Jurkat, Clone E6-1 (cell line): ENCODE results near the gene TOX2.
A peak's percentile ranks its signal among the peaks of the same experiment; 100 is the strongest.

Experiments
- DNase-seq: peaks from one replicate; pipeline ENCODE4 v3.0.0-alpha.2; 2011; ENCODE audit warnings: low read depth, low spot score
- H3K4me3 ChIP-seq: 2 replicates; pipeline ENCODE4 v1.5.1; 2011; ENCODE audit warnings: mild to moderate bottlenecking, low read length, control low read depth, moderate library complexity

The TOX2 gene

GRCh38 chr20:44098256-44098630, 183.6 kb downstream of the TOX2 start:
- no peak overlapping the region for H3K4me3 ChIP-seq
- no peak for DNase-seq

- no peak overlapping the region for H3K4me3 ChIP-seq
- DNase-seq = no peak
These were observed 184.0 kb downstream of the TOX2 start for GRCh38 chr20:44098657-44099056.

- H3K4me3 ChIP-seq = no peak overlapping the region
- no peak for DNase-seq
These were observed 185.2 kb downstream of the TOX2 start for GRCh38 chr20:44099832-44100231.

- no peak for DNase-seq
- no peak overlapping the region for H3K4me3 ChIP-seq
These were observed 187.9 kb downstream of the TOX2 start for GRCh38 chr20:44102582-44102981.

- no peak for DNase-seq
- H3K4me3 ChIP-seq = no peak overlapping the region
These were observed 190.3 kb downstream of the TOX2 start for GRCh38 chr20:44104798-44105517.

GRCh38 chr20:44106615-44107014, 192.0 kb downstream of the TOX2 start:
- DNase-seq = no peak
- H3K4me3 ChIP-seq = no peak overlapping the region

GRCh38 chr20:44109951-44110361, 195.3 kb downstream of the TOX2 start:
- no peak for DNase-seq

GRCh38 chr20:44110816-44111568, 196.3 kb downstream of the TOX2 start:
- no peak for DNase-seq
- H3K4me3 ChIP-seq = no peak overlapping the region

More at GRCh38 chr20:44109951-44110361, 195.3 kb downstream of the TOX2 start:
- H3K4me3 ChIP-seq = no peak overlapping the region

- no peak for DNase-seq
- no peak overlapping the region for H3K4me3 ChIP-seq
These were observed 197.2 kb downstream of the TOX2 start for GRCh38 chr20:44111712-44112335.

GRCh38 chr20:44112456-44112855, 197.8 kb downstream of the TOX2 start:
- no peak for DNase-seq
- H3K4me3 ChIP-seq = no peak overlapping the region

- no peak overlapping the region for H3K4me3 ChIP-seq
- no peak for DNase-seq
These were observed 198.4 kb downstream of the TOX2 start for GRCh38 chr20:44112889-44113617.

- no peak for DNase-seq
- H3K4me3 ChIP-seq = no peak overlapping the region
These were observed 199.1 kb downstream of the TOX2 start for GRCh38 chr20:44113618-44114376.

GRCh38 chr20:44115181-44115580, 200.5 kb downstream of the TOX2 start:
- DNase-seq = no peak

GRCh38 chr20:44115762-44116644, 201.4 kb downstream of the TOX2 start:
- H3K4me3 ChIP-seq = no peak overlapping the region
- no peak for DNase-seq

More at GRCh38 chr20:44115181-44115580, 200.5 kb downstream of the TOX2 start:
- no peak overlapping the region for H3K4me3 ChIP-seq

GRCh38 chr20:44117296-44118184, 202.9 kb downstream of the TOX2 start:
- no peak overlapping the region for H3K4me3 ChIP-seq

GRCh38 chr20:44118185-44119033, 203.8 kb downstream of the TOX2 start:
- DNase-seq = no peak
- H3K4me3 ChIP-seq = no peak overlapping the region

More at GRCh38 chr20:44117296-44118184, 202.9 kb downstream of the TOX2 start:
- DNase-seq = peak; percentile 21
